GM12878 (cell line): ENCODE results near the gene KIRREL1. TPM values are rescaled to one million over a fixed set of nuclear protein-coding genes. Genes with fewer than 3 reads are reported as not detected.

Experiments
- ATAC-seq: fragments of 200-7000 bp; cut with Tn5 transposase; 3 replicates; pipeline ENCODE4 v1.9.1; 2020; ENCODE audit warnings: mild to moderate bottlenecking, moderate library complexity
- BruUV-seq: library from RNA; stranded (reverse); fragments of 400-500 nt; replicated peaks from 2 replicates; lab custom pipeline; 2021; lab: Mats Ljungman, UMichigan
- CTCF ChIA-PET: fragments of 300-600 bp; sonication (Branson Sonifier 250); formaldehyde crosslinking; extraction: SDS; loops from one replicate; lab custom pipeline; 2021; ENCODE audit warnings: inconsistent platforms; lab: Yijun Ruan, JAX
- POLR2A ChIA-PET: fragments of 350-600 bp; formaldehyde crosslinking; extraction: SDS; loops from one replicate; lab custom pipeline; 2021; ENCODE audit warnings: inconsistent platforms; lab: Charles Lee
- RAD21 ChIA-PET: fragments of 300-600 bp; sonication (Branson Sonifier 250); formaldehyde crosslinking; loops from one replicate; lab custom pipeline; 2023; ENCODE audit warnings: antibody characterized with exemption; ENCODE audit not compliant: unreplicated experiment; lab: Charles Lee
- SMC1A ChIA-PET: fragments of 300-600 bp; sonication (Branson Sonifier 250); formaldehyde crosslinking; loops from one replicate; lab custom pipeline; 2023; ENCODE audit not compliant: unreplicated experiment, uncharacterized antibody; lab: Charles Lee
- DNase-seq: peaks from one replicate; pipeline ENCODE4 v3.0.0-alpha.2; 2011; ENCODE audit warnings: low read depth, low spot score
- FAIRE-seq: peaks from 3 replicates; lab custom pipeline; 2011; peaks lifted over from hg19 to GRCh38; lab: Jason Lieb, UNC
- H2AFZ ChIP-seq: 2 replicates; pipeline ENCODE4 v1.6.0; 2011; ENCODE audit warnings: low read depth, low read length, control low read depth; ENCODE audit not compliant: control insufficient read depth
- H3K27ac ChIP-seq: 2 replicates; pipeline ENCODE4 v1.5.1; 2011; ENCODE audit warnings: control low read depth; ENCODE audit not compliant: control insufficient read depth, insufficient read depth
- H3K27me3 ChIP-seq, 2 experiments: replicated peaks in 1 of 2; 2 replicates each; pipeline versions ENCODE4 v1.6.0 to v1.6.1; 2011; ENCODE audit warnings: low read length in 1 of 2; ENCODE audit not compliant: control insufficient read depth in 2 of 2, insufficient read depth in 2 of 2
- H3K36me3 ChIP-seq, 2 experiments: 2 replicates each; pipeline ENCODE4 v1.5.1; 2011; ENCODE audit warnings: low read length in 1 of 2; ENCODE audit not compliant: control insufficient read depth in 2 of 2, insufficient read depth in 2 of 2
- H3K4me1 ChIP-seq: 2 replicates; pipeline ENCODE4 v1.6.1; 2011; ENCODE audit warnings: mild to moderate bottlenecking, low read length, moderate library complexity, mixed read lengths; ENCODE audit not compliant: control insufficient read depth, insufficient read depth
- H3K4me2 ChIP-seq: 2 replicates; pipeline ENCODE4 v1.6.0; 2011; ENCODE audit warnings: control low read depth; ENCODE audit not compliant: control insufficient read depth, insufficient read depth
- H3K4me3 ChIP-seq: fragments of 200-600 bp; sonication (generic); 2 replicates; pipeline ENCODE4 v1.5.1; 2016
- H3K79me2 ChIP-seq: 2 replicates; pipeline ENCODE4 v1.6.0; 2011; ENCODE audit warnings: low read length; ENCODE audit not compliant: control insufficient read depth, insufficient read depth
- H3K9ac ChIP-seq: 2 replicates; pipeline ENCODE4 v1.8.0; 2011; ENCODE audit warnings: low read length, control low read depth, mixed read lengths; ENCODE audit not compliant: control insufficient read depth, insufficient read depth
- H3K9me3 ChIP-seq: replicated peaks from 3 replicates; pipeline ENCODE4 v1.5.1; 2011; ENCODE audit warnings: mild to moderate bottlenecking, low read length; ENCODE audit not compliant: control insufficient read depth, insufficient read depth
- H4K20me1 ChIP-seq: 2 replicates; pipeline ENCODE4 v1.6.0; 2011; ENCODE audit not compliant: control insufficient read depth, insufficient read depth
- CHD1 ChIP-seq: IDR thresholded peaks from 2 replicates; pipeline ENCODE4 v1.6.1; 2012; ENCODE audit warnings: low read depth, low read length, improper control_type of control experiment
- HDAC2 ChIP-seq: fragments of 200-600 bp; sonication (generic); IDR thresholded peaks from 2 replicates; pipeline ENCODE4 v1.6.1; 2017
- JUNB ChIP-seq: IDR thresholded peaks from 2 replicates; pipeline ENCODE4 v1.6.1; 2016; ENCODE audit warnings: antibody characterized with exemption, mild to moderate bottlenecking
- NBN ChIP-seq: fragments of 450-650 bp; IDR thresholded peaks from 2 replicates; pipeline ENCODE4 v1.6.1; 2016
- NR2C1 ChIP-seq: fragments of 450-650 bp; IDR thresholded peaks from 2 replicates; pipeline ENCODE4 v1.6.1; 2017; ENCODE audit warnings: antibody characterized with exemption, mild to moderate bottlenecking, moderate library complexity
- NRF1 ChIP-seq: conservative IDR thresholded peaks from 2 replicates; pipeline ENCODE4 v1.6.1; 2011; ENCODE audit warnings: mild to moderate bottlenecking, low read depth, low read length, improper control_type of control experiment
- SMARCA5 ChIP-seq: fragments of 450-650 bp; IDR thresholded peaks from 2 replicates; pipeline ENCODE4 v1.6.1; 2017; ENCODE audit warnings: mild to moderate bottlenecking
- TBL1XR1 ChIP-seq: IDR thresholded peaks from 2 replicates; pipeline ENCODE4 v1.6.1; 2012; ENCODE audit warnings: low read depth, low read length, improper control_type of control experiment
- YY1 ChIP-seq: IDR thresholded peaks from 2 replicates; pipeline ENCODE4 v1.6.1; 2011; ENCODE audit warnings: low read depth, mild to moderate bottlenecking, low read length
- ZNF274 ChIP-seq: IDR thresholded peaks from one replicate; pipeline ENCODE4 v1.8.0; 2011; ENCODE audit not compliant: insufficient read length, insufficient read depth
- WGBS: methylation state at CpG from one replicate; pipeline ENCODE4 v1.1.6; 2016; ENCODE audit warnings: low lambda C conversion rate; ENCODE audit not compliant: insufficient replicate concordance, insufficient coverage; ENCODE audit errors: missing lambda C conversion rate; 5-methylcytosine and 5-hydroxymethylcytosine counted together
- in situ Hi-C: fragments of 300-500 bp; cut with MboI; formaldehyde crosslinking; loops from 9 replicates; pipeline ENCODE4 v1.14.3; 2018; ENCODE audit warnings: mixed read lengths
- intact Hi-C: fragments of 100-400 bp; cut with micrococcal nuclease; formaldehyde crosslinking; loops from one replicate; pipeline ENCODE4 v1.14.2; 2022; ENCODE audit not compliant: unreplicated experiment
- polyA plus RNA-seq, 11 experiments: library from polyadenylated mRNA; depleted of rRNA in 4 of 11; unstranded in 6 of 11; stranded (reverse) in 5 of 11; fragments of >200 nt; fragmentation: Nextera tagmentation in 4 of 11; fragmentation: Illumina TruSeq in 1 of 11; extraction: Ambion mirVana in 4 of 11; extraction: Trizol in 1 of 11; gene quantifications; 1 replicate in 1 of 11; 2 replicates in 10 of 11; pipeline versions ENCODE4 v1.2.1 to v1.2.3, GENCODE V29; 2011 to 2016; ENCODE audit warnings: inconsistent platforms in 2 of 11, missing spikeins in 2 of 11, low read depth in 1 of 11
- total RNA-seq, 4 experiments: library from RNA; depleted of rRNA in 3 of 4; stranded (reverse); fragments of >200 nt in 3 of 4; fragmentation: Illumina TruSeq in 1 of 4; extraction: Trizol in 1 of 4; gene quantifications; 2 replicates each; pipeline versions ENCODE4 v1.2.1 to v1.2.3, GENCODE V29; 2013 to 2021
- TF ChIP-seq, protein P1 (sequence below): fragments of 450-650 bp; conservative IDR thresholded peaks from 2 replicates; pipeline ENCODE4 v1.6.1; 2017; ENCODE audit warnings: mild to moderate bottlenecking, moderate library complexity
- TF ChIP-seq, protein P2 (sequence below): fragments of 450-650 bp; IDR thresholded peaks from 2 replicates; pipeline ENCODE4 v1.6.1; 2017; ENCODE audit warnings: mild to moderate bottlenecking
- TF ChIP-seq, protein P3 (sequence below): fragments of 450-650 bp; IDR thresholded peaks from 2 replicates; pipeline ENCODE4 v1.6.1; 2018; ENCODE audit warnings: borderline replicate concordance, mild to moderate bottlenecking; ENCODE audit not compliant: partially characterized antibody

The KIRREL1 gene
- total and polyA plus RNA-seq, 10 of the 15 experiments (the other 5 are each of a cell fraction or from before 2014, with no cell fraction given), result 0.15 TPM; not detected in 9

DNA sequence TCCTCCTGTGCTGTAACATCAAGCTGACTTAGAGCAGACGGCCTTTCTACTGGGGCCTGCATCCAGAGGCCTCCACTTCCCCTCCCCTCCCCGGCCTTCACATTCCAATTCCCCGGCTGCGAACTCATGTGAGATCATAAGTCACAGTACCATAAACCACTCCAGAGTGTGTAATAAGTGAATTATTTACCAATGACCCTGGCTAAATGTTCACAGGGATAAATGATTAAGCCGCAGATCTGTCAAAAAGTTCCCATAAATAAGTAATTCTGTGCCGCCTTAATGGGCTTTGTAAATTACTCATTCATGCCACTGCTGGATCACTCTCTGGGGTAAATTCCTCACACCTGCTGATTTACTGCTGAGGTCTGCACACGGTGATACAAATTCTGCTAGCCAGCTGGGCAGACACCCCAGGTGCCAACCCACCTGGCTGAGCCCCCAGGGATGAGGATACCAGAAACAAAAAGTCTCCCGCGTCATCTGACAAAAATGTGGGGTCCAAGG lies 27.4 kb upstream of the KIRREL1 start:
- ChIA-PET SMC1A (interaction anchor here (2.9 kb wide), 1 partner anchor 159 kb away, joined by 8 read pairs; no protein-coding TSS in a partner anchor), CTCF (interaction anchor here (0.6 to 7.2 kb wide), 3 partner anchors 69 to 224 kb away, joined by 3 to 90 read pairs (median 3); no protein-coding TSS in a partner anchor), POLR2A (no interaction called here), RAD21 (no interaction called here)
- FAIRE-seq (no peak), DNase-seq (no peak), ATAC-seq (no peak)
- H3K27ac ChIP-seq, result no peak overlapping the region
- H3K27me3 ChIP-seq, result peaks cover 3 to 14% of the 10 kb centered on the region in 2 experiments
- no peak overlapping the region for H3K4me2 ChIP-seq
- H3K36me3 ChIP-seq, result no peaks in the 10 kb centered on the region
- H3K4me3 ChIP-seq, result no peak overlapping the region
- no peaks in the 10 kb centered on the region for H3K9me3 ChIP-seq
- no peaks in the 10 kb centered on the region for H3K79me2 ChIP-seq
- TF ChIP-seq CHD1, result no peak
- TF ChIP-seq NRF1, result no peak
- TF ChIP-seq YY1, result no peak
- no peak for TF ChIP-seq NR2C1
- no peak for TF ChIP-seq NBN
- no peak for TF ChIP-seq TBL1XR1
- TF ChIP-seq HDAC2, result no peak
- TF ChIP-seq, protein P1, sequence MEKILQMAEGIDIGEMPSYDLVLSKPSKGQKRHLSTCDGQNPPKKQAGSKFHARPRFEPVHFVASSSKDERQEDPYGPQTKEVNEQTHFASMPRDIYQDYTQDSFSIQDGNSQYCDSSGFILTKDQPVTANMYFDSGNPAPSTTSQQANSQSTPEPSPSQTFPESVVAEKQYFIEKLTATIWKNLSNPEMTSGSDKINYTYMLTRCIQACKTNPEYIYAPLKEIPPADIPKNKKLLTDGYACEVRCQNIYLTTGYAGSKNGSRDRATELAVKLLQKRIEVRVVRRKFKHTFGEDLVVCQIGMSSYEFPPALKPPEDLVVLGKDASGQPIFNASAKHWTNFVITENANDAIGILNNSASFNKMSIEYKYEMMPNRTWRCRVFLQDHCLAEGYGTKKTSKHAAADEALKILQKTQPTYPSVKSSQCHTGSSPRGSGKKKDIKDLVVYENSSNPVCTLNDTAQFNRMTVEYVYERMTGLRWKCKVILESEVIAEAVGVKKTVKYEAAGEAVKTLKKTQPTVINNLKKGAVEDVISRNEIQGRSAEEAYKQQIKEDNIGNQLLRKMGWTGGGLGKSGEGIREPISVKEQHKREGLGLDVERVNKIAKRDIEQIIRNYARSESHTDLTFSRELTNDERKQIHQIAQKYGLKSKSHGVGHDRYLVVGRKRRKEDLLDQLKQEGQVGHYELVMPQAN, result no peak
- no peak for TF ChIP-seq SMARCA5
- TF ChIP-seq, protein P2, sequence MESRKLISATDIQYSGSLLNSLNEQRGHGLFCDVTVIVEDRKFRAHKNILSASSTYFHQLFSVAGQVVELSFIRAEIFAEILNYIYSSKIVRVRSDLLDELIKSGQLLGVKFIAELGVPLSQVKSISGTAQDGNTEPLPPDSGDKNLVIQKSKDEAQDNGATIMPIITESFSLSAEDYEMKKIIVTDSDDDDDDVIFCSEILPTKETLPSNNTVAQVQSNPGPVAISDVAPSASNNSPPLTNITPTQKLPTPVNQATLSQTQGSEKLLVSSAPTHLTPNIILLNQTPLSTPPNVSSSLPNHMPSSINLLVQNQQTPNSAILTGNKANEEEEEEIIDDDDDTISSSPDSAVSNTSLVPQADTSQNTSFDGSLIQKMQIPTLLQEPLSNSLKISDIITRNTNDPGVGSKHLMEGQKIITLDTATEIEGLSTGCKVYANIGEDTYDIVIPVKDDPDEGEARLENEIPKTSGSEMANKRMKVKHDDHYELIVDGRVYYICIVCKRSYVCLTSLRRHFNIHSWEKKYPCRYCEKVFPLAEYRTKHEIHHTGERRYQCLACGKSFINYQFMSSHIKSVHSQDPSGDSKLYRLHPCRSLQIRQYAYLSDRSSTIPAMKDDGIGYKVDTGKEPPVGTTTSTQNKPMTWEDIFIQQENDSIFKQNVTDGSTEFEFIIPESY, result no peak
- TF ChIP-seq, protein P3, sequence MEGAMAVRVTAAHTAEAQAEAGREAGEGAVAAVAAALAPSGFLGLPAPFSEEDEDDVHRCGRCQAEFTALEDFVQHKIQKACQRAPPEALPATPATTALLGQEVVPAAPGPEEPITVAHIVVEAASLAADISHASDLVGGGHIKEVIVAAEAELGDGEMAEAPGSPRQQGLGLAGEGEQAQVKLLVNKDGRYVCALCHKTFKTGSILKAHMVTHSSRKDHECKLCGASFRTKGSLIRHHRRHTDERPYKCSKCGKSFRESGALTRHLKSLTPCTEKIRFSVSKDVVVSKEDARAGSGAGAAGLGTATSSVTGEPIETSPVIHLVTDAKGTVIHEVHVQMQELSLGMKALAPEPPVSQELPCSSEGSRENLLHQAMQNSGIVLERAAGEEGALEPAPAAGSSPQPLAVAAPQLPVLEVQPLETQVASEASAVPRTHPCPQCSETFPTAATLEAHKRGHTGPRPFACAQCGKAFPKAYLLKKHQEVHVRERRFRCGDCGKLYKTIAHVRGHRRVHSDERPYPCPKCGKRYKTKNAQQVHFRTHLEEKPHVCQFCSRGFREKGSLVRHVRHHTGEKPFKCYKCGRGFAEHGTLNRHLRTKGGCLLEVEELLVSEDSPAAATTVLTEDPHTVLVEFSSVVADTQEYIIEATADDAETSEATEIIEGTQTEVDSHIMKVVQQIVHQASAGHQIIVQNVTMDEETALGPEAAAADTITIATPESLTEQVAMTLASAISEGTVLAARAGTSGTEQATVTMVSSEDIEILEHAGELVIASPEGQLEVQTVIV, result no peak
- TF ChIP-seq JUNB, result no peak
- TF ChIP-seq ZNF274, result no peak
- in situ Hi-C loops, result no loop called here
- WGBS, result 45% methylated on average over 9 of the region's 9 CpGs
- H3K9ac ChIP-seq, result no peak overlapping the region
- intact Hi-C loops, result no loop called here
- no TSS peak for BruUV-seq
- peaks cover 6% of the 10 kb centered on the region for H3K4me1 ChIP-seq
- H4K20me1 ChIP-seq, result no peaks in the 10 kb centered on the region
- H2AFZ ChIP-seq, result no peak overlapping the region
